SK-N-SH treated with all-trans-retinoic acid at 6 μM for 48 hours (cell line): ENCODE data around the gene ELMO1.

Source experiments
- ARNTL ChIP-seq: fragments of 450-650 bp; formaldehyde crosslinking; IDR thresholded peaks from 2 replicates; pipeline ENCODE4 v1.5.0; 2020; ENCODE audit warnings: low read depth, mild to moderate bottlenecking, moderate library complexity, borderline replicate concordance
- CSDC2 ChIP-seq: fragments of 250-450 bp; sonication (Bioruptor Pico); IDR thresholded peaks from 2 replicates; pipeline ENCODE4 v1.5.0; 2020; ENCODE audit warnings: mild to moderate bottlenecking, moderate library complexity
- GLIS3 ChIP-seq: fragments of 250-450 bp; sonication (Bioruptor Pico); IDR thresholded peaks from 2 replicates; pipeline ENCODE4 v1.5.0; 2020; ENCODE audit warnings: mild to moderate bottlenecking, moderate library complexity
- TOX ChIP-seq: fragments of 250-450 bp; sonication (Bioruptor Pico); IDR thresholded peaks from 2 replicates; pipeline ENCODE4 v1.8.0; 2021; ENCODE audit warnings: mild to moderate bottlenecking, moderate library complexity, borderline replicate concordance
- ZC3H10 ChIP-seq: fragments of 250-450 bp; sonication (Bioruptor Pico); IDR thresholded peaks from 2 replicates; pipeline ENCODE4 v1.5.1; 2021; ENCODE audit warnings: mild to moderate bottlenecking, moderate library complexity
- ZNF565 ChIP-seq: fragments of 450-650 bp; formaldehyde crosslinking; conservative IDR thresholded peaks from 2 replicates; pipeline ENCODE4 v1.5.0; 2020; ENCODE audit warnings: low read depth, mild to moderate bottlenecking, moderate library complexity
- ZNF8 ChIP-seq: fragments of 450-650 bp; formaldehyde crosslinking; IDR thresholded peaks from 2 replicates; pipeline ENCODE4 v1.5.0; 2020; ENCODE audit warnings: mild to moderate bottlenecking, moderate library complexity
- TF ChIP-seq, protein P1 (sequence below): fragments of 250-450 bp; sonication (Bioruptor Pico); IDR thresholded peaks from 2 replicates; pipeline ENCODE4 v1.8.0; 2021; ENCODE audit warnings: low read depth, mild to moderate bottlenecking, moderate library complexity, borderline replicate concordance
- TF ChIP-seq, protein P2 (sequence below): fragments of 250-450 bp; sonication (Bioruptor Pico); IDR thresholded peaks from 2 replicates; pipeline ENCODE4 v1.5.0; 2020; ENCODE audit warnings: mild to moderate bottlenecking, moderate library complexity
- TF ChIP-seq, protein P3 (sequence below): fragments of 250-450 bp; sonication (Bioruptor Pico); IDR thresholded peaks from 2 replicates; pipeline ENCODE4 v1.8.0; 2020; ENCODE audit warnings: mild to moderate bottlenecking, moderate library complexity, borderline replicate concordance
- TF ChIP-seq, protein P4 (sequence below): fragments of 250-450 bp; sonication (Bioruptor Pico); IDR thresholded peaks from 2 replicates; pipeline ENCODE4 v1.5.1; 2020; ENCODE audit warnings: low read depth, mild to moderate bottlenecking, moderate library complexity

DNA sequence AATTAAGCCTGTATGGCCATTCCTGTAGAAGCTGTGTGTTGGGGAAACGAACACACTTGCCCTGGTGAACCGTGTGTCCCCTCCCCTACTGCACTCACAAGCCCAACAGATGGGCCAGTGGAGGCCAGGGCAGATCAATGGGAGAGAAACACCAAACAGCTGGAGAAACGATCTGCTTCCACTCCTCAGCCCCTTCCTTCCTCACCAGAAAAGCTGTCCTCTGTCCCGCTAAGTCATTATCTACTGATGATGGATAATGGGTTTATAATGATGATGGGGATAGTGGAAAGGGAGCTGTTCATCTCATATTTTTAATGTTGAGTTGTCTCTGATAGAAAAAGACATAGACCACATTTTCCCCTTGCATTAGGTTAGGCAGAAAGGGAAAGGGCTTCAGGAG, 99.7 kb downstream of the ELMO1 start:
- TF ChIP-seq ZNF565 (CRISPR knock-in tag) (no peak), CSDC2 (no peak), GLIS3 (no peak), ZC3H10 (CRISPR knock-in tag) (no peak), ZNF8 (CRISPR knock-in tag) (no peak), TOX (CRISPR knock-in tag) (no peak), ARNTL (CRISPR knock-in tag) (no peak)
- TF ChIP-seq, protein P1, sequence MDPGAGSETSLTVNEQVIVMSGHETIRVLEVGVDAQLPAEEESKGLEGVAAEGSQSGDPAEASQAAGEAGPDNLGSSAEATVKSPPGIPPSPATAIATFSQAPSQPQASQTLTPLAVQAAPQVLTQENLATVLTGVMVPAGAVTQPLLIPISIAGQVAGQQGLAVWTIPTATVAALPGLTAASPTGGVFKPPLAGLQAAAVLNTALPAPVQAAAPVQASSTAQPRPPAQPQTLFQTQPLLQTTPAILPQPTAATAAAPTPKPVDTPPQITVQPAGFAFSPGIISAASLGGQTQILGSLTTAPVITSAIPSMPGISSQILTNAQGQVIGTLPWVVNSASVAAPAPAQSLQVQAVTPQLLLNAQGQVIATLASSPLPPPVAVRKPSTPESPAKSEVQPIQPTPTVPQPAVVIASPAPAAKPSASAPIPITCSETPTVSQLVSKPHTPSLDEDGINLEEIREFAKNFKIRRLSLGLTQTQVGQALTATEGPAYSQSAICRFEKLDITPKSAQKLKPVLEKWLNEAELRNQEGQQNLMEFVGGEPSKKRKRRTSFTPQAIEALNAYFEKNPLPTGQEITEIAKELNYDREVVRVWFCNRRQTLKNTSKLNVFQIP (CRISPR knock-in tag): no peak
- TF ChIP-seq, protein P2, sequence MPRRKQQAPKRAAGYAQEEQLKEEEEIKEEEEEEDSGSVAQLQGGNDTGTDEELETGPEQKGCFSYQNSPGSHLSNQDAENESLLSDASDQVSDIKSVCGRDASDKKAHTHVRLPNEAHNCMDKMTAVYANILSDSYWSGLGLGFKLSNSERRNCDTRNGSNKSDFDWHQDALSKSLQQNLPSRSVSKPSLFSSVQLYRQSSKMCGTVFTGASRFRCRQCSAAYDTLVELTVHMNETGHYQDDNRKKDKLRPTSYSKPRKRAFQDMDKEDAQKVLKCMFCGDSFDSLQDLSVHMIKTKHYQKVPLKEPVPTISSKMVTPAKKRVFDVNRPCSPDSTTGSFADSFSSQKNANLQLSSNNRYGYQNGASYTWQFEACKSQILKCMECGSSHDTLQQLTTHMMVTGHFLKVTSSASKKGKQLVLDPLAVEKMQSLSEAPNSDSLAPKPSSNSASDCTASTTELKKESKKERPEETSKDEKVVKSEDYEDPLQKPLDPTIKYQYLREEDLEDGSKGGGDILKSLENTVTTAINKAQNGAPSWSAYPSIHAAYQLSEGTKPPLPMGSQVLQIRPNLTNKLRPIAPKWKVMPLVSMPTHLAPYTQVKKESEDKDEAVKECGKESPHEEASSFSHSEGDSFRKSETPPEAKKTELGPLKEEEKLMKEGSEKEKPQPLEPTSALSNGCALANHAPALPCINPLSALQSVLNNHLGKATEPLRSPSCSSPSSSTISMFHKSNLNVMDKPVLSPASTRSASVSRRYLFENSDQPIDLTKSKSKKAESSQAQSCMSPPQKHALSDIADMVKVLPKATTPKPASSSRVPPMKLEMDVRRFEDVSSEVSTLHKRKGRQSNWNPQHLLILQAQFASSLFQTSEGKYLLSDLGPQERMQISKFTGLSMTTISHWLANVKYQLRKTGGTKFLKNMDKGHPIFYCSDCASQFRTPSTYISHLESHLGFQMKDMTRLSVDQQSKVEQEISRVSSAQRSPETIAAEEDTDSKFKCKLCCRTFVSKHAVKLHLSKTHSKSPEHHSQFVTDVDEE: no peak
- TF ChIP-seq, protein P3, sequence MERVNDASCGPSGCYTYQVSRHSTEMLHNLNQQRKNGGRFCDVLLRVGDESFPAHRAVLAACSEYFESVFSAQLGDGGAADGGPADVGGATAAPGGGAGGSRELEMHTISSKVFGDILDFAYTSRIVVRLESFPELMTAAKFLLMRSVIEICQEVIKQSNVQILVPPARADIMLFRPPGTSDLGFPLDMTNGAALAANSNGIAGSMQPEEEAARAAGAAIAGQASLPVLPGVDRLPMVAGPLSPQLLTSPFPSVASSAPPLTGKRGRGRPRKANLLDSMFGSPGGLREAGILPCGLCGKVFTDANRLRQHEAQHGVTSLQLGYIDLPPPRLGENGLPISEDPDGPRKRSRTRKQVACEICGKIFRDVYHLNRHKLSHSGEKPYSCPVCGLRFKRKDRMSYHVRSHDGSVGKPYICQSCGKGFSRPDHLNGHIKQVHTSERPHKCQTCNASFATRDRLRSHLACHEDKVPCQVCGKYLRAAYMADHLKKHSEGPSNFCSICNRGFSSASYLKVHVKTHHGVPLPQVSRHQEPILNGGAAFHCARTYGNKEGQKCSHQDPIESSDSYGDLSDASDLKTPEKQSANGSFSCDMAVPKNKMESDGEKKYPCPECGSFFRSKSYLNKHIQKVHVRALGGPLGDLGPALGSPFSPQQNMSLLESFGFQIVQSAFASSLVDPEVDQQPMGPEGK: no peak
- TF ChIP-seq, protein P4, sequence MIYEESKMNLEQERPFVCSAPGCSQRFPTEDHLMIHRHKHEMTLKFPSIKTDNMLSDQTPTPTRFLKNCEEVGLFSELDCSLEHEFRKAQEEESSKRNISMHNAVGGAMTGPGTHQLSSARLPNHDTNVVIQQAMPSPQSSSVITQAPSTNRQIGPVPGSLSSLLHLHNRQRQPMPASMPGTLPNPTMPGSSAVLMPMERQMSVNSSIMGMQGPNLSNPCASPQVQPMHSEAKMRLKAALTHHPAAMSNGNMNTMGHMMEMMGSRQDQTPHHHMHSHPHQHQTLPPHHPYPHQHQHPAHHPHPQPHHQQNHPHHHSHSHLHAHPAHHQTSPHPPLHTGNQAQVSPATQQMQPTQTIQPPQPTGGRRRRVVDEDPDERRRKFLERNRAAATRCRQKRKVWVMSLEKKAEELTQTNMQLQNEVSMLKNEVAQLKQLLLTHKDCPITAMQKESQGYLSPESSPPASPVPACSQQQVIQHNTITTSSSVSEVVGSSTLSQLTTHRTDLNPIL (CRISPR knock-in tag): no peak
